Stimulated activated CD8-positive, alpha-beta memory T cell treated with anti-CD3 and anti-CD28 coated beads, Interleukin-15, amount 100 ng/mL, for 4 hours (primary cell): ENCODE data around the gene PPP1R16B.
"Not testable (repeated sequence)": the region's sequence is repeated elsewhere in the genome, so short reads cannot be mapped to it uniquely, and the experiment has no call there.

ENCODE experiments used
- DNase-seq, 2 donors: peaks; one replicate each; pipeline ENCODE4 v3.0.0-alpha.2; 2020; ENCODE audit warnings: low read depth in 2 of 2

The PPP1R16B gene

DNA sequence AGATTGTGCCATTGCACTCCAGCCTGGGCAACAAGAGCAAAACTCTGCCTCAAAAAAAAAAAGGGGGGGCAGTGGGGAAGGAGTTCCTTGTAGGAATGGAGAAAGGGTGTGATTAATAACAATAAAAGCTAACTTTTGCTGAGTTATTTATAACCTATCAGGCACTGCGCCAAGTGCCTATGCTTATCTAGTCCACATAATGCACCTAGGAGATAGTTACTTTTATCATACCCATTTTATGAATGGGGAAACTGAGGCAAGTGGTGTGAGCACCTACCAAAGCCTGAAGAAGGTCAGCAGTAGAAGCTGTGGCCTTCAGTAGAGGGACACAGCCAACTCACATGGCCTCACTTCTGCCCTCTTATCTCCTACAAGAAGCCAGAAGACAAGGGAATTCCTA is 13.6 kb upstream of the PPP1R16B start:
- no peak for DNase-seq

DNA sequence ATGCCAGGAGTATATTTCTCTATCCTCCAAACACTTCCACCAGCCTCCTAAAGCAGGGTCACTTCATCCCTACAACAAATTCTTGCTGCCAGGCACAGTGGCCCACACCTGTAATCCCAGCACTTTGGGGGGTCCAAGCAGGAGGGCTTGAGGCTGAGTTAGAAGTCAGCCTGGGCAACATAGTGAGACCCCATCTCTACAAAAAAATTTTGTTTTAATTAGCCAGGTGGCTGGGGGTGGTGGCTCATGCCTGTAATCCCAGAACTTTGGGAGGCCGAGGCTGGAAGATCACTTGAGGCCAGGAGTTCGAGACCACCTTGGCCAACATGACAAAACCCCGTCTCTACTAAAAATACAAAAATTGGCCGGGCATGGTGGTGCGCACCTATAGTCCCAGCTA is 11.4 kb upstream of the PPP1R16B start:
- not testable (repeated sequence) for DNase-seq

DNA sequence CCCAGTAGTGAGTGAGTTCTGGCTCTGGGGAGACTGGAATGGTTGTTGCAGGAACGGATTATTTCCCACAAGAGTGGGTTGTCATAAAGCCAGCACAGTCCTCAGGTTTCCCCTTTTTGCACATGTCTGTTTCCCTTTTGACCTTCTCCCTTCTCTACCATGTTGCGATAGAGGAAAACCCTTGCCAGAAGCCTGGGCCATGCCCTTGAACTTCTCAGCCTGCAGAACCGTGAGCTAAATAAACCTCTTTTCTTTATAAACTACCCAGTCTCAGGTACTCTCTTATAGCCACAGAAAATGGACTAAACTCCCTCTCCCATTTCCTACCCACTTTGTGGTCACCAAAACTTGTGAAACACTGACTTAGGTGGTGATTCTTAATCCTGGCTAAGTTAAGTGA is 7.2 kb upstream of the PPP1R16B start:
- no peak for DNase-seq

DNA sequence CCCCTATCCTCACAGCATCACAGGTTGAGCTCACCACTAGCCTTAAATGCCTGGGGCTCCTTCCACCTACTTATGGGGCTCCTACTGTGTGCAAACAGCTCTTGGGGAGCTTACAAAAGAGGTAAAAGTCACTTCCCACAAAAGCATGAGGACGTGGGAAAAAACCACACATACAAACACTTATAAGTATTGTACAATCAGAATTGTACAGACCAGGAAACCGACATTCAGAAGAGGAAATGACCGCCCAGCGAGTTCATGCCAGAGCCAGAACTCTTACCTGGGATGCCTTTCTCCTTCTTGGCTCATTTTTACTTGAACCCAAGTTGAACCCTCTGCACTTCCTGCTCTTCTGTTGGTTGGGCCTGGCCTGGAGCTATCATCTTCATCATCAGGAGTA is 6.3 kb upstream of the PPP1R16B start:
- no peak for DNase-seq

DNA sequence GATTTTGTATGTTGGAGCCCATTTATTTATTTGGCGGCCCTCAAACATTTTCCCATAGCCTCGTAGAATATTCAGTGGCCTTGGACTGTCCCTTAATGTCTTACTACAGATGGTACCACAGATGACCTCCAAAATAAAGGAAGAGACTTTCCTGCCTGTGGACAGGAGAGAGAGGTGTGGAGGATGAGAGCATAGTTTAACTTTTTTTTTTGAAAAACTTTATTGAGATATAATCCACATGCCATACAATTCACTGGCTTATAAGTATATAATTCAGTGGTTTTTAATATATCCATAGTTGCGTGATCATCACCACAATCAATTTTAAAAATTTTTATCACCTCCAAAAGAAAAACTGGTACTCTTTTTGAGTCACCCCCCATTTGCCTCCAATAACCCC is 4.6 kb upstream of the PPP1R16B start:
- no peak for DNase-seq

DNA sequence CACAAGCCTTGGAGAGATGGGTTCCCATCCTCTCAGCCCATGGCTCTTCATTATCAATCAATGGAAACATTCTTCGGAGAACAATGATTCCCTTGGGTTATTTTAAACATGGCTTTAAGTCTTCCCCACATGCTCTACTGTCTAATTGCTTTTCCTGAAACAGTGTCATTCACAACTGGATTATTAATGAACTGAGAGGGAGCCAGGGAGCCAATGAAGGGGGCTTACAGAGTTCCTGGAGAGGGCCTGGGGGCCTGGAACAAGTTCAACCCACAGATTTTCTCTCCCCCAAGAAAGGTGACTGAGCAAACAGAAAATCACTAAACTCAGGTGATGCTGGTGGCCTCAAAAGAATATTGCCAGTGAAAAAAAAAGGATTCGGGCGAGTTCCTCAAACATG is 1.3 kb upstream of the PPP1R16B start:
- no peak for DNase-seq

DNA sequence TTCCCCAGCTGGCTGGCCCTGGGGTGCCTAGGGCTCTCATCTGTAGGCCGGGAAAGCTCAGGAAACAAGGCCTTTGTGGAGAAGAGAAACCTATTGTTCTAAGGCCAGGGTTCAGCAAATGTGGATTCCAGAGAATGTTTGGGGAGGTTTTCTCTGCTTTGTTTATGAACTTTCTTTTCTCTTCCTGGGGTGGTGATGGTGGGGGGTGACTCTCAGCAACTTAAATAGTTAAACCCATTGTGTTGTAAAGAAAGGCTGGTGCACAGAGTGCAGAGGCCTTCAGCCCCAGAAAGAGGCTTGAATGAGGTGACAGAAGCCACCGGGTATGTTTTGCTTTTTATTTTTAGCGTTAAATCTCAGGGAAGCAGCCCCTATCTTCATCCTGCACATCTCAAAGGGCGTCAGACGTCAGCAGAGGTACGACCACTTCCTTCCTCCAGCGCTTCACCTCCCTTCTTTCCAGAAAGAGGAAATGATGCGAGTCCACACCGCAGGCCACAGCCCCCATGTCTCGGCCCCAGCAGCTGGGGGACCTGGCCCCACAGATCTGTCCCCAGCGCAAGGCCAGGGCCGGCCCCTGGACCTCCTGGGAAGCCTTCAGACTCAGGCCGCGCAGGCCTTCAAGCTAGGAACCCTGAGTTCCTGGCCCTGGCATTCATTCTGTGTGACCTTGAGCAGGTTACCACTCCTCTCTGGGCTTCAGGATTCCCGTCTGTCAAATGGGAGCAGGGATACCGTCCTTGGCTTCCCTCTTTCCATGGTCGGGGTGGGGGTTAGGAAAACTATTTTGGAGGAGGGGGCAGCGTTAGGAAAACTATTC is 605 bp upstream of the PPP1R16B start:
- DNase-seq: peak; percentile 56 to 59

DNA sequence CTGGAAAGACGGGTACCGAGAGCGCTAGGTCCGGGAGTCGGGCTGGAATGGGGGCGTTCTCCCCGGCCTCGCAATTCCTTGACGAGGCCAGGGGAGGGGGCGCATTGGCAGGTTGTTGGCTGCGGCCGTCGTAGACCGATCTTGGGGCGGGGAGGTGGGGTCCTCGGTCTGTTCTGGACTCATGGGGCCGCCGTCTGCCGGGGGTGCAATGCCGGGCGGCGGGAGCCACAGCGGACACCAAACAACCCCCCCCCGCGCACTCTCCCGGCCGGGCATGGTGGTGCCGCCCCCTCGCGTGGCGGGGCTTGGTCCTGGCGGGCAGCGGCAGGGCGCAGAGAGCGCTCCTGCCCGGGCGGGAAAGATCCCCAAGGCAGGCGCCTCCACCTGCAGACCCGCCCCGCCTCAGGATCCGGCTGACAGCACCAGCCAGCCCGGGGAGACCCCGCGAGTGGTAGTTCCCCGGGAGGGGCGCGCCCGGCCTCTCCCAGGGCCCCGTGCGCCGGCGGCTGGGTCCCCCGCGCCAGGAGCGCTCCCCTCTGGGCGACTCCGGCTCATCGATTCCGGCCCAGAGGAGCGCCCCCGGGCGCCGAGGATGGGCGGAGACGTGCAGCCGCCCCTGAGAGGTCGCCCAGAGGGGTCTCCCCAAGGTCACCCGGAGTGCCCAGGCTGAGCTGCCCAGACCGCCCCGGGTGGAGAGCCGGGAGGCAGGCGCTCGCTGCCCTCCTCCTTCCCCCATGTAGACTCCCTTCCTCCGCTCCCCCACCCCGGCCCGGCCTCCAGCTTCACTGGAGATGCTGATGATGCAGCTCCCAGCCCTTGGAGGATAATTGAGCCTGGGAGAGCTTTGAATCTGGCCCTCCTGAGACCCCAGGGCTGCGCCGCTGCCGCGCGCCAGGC is 709 bp downstream of the PPP1R16B start:
- peak in 1 of 2 donors; percentile 23 for DNase-seq

DNA sequence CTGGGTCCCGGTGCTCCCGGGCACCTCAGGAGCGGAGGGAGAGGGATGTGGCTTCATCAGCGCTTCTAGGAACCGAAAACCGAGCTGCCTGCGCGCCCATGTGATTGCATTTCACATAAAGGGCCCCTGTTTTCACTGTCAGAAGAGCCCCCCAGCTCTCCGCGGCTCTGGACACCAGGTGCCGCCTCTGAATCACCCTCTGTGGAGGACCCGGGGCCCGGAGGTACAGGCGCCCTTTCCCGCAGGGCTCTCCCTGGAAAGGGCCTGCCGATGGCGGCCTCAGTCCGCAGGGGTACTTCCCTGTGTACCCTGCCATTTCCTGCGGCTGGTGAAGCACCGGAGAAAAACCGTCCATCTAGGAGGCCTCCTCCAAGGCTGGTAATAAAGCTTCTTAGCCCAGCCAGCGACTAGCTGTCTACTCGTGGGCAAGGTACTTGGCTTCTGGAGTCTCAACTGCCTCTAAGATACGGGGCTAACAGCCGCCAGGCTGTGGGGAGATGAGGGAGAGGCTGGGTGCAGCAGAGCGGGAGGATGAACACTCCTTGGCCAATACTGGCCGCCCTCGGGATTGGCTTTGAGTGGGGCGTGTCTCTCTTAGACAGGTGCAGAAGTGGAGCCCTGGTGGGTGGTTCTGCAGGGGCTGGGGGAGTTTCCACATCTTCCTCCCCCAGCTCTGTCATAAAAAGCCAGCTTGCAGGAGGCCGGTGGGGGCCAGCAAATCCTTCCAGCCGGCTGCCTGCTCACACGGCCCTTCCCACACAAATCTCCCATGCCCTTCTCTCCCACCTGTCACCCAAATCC is 1.6 kb downstream of the PPP1R16B start:
- peak in 1 of 2 donors; percentile 21 for DNase-seq

DNA sequence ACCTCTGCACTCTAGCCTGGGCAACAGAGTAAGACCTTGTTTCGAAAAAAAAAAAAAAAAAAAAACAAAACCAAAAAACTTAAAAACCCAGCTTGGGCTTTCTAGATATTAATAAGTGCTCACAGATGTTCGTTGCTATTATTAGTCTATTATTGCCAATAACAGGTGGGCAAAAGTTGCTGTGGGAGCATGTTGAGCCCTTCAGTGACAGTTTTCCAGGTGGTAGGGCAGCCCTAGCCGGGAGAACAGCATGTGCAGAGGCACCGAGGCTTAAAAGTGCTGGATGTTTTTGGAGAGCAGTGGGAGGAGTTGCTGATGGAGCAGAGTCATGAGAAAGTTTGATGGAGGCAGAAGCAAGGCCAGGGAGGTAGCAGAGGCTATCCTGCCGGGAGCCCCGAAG is 4.4 kb downstream of the PPP1R16B start:
- DNase-seq: no peak

DNA sequence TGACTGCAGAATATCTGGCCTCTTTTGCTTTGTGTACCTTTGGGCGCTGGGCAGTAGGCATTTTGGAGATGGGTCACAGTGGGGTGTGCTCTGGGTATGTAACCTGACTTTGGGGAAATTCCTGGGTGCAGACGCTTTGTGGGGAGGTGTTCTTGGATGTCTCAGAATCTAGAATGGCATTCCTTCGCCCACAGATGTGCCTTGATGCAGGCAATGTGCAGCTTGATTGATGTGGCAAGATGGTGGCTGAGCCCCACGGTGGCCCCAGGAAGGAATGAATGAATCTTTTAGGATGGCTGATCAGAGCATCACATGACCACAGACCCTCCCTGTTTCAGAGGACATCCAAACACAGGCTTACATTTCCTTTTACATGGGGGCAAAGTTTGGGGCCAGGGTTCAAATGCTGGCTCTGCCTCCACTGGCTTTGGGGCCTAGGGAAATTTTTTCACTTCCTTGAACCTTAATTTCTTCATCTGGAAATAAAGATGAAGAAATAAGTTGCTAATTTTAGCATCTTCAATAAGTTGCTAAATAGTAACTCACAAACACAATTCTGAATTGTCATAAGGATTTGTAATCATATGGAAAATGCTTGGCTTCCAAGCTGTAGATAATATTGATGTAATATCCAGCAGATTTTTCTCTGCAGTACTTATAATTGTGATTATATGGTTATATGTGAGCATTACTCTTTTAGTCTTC is 5.6 kb downstream of the PPP1R16B start:
- DNase-seq: no peak

DNA sequence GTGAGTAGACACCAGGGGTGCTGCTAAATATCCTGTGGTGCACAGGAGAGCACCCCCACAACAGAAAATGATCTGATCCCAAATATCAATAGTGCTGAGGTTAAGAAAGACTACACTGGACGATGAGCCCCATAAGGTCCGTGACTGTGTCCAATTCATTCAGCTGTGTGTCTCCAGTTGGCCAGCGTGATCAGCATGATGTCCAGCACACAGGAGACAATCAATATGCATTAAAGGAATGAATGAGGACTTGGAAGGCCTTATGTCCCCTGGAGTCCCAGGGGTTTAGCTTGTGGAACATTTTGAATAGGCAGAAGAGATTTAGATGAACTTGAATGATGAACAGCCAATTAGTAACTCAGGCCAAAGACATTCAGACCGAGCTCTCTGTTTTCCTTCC is 6.3 kb downstream of the PPP1R16B start:
- no peak for DNase-seq

DNA sequence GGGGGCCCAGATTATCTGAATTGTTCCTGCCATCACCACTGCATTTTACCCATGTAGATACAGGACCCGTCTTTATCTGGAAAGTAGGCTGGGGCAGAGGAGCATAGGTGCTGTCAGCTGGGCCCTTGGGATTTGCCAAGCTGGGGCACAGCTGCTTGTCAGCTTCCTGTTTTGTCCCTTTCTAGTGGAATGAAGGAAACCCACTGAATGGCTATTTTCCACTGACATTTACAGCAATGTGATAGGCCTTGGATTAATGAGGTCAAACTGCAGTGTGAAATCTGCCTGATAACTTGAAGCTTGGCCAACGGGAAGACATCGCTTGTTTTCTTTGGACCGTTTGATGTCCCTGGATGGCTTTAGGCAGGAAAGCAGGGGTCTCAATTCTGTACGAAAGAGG is 6.7 kb downstream of the PPP1R16B start:
- no peak for DNase-seq

DNA sequence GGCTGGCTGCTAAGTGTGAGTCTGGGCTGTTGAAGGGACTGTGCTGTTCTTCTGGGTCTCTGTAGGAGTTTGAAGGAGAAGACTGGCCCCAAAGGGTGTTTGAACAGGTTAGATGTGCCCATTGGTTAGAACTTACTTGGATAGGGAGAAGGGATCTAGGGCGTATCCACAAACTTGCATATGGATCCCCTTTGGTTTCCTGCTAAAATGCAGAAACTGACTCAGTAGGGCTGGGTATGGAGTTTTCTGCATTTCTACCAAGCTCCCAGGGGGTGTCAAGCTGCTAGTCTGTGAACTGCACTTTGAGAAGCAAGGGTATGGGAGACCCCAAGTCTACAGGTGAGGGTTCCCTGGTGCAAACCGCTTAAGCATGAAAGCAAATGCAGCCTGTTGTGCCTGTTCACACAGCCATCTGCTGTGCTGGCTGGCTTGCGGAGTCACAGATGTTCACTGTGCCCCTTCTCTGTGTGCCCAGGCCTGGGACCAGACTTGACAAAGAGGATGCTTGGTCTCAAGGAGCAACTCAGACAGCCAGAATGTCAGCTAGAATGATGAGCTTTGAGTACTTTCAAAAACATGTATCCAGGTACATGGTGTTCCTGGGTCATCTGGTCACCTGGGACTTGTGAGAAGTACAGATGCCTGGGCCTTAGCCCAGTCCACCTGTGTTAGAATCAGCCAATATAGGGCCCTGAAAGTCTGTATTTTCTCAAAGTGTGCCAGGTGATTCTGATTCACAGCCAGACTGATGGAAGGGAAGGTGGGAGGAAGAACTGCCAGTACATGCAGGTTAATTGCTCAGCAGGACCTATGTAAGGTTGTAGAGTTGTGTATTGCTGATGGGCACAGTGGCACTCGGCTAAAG is 7.4 kb downstream of the PPP1R16B start:
- DNase-seq: no peak

DNA sequence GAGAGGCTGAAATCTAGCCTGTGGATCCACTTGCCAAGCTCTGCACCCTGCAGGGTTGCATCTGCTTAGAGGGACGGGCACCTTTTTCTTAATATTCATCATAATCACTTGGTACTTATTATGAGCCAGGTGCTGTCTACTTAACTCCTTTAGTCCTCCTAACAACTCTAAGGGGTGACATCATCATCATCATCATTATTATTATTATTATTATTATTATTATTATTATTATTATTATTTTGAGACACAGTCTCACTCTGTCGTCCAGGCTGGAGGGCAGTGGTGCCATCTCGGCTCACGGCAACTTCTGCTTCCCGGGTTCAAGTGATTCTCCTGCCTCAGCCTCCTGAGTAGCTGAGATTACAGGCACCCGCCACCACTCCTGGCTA is 8.1 kb downstream of the PPP1R16B start:
- not testable (repeated sequence) for DNase-seq

DNA sequence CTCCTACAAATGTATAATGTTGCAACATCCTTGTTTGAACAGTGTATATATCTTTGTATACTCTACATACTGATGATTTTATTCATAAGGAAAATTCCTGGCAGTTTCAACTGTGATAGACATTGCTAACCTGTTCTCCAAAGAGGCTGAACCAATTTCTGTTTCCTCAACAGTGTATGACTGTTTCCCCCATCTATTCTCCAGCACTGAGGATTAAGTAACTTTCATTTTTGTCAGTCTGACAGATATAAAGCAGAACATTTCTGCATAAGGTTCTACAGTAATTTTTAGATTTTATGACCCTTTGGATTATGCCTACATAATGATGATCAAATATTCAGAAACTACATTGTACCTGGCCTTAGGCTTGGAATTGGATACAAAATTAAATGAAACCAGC is 9.9 kb downstream of the PPP1R16B start:
- DNase-seq: no peak

DNA sequence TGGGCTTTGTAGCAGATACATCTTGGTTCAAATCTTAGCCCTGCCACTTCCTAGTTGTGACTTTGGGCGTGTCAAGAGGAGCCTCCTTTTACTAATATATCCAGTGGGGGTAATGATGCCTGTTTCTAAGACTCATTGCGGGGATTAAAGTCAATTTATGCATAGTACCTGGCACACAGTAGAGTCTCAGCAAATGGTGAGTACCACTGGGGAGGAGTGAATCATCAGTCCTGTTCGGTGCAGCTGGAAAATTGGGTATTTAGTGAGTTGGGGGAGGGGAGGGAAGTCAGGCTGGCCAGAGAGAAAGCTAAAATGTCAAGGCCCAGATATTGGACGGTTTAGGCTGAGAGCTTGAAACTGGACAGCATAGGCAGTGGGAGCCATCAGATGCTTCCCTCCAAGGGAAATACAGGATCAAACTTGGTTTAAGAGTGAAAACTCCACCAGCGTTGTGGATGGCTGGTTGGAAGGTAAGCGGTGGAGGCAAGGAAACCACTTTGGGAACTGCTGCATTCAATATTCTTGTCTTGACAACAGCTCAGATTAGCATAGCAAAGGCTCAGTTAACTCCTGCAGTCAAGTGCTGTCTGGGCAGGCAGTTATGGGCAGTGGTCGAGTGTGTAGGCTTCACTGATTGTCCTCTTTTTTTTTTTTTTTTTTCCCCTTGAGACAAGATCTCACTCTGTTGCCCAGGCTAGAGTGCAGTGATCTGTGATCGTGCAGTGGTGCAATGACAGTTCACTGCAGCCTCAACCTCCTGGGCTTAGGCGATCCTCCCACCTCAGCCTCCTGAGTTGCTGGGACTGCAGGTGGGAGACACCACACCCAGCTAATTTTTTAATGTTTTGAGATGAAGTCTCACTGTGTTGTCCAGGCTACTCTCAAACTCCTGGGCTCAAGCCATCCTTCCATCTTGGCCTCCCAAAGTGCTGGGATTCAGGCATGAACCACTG is 12.9 kb downstream of the PPP1R16B start:
- no peak for DNase-seq

DNA sequence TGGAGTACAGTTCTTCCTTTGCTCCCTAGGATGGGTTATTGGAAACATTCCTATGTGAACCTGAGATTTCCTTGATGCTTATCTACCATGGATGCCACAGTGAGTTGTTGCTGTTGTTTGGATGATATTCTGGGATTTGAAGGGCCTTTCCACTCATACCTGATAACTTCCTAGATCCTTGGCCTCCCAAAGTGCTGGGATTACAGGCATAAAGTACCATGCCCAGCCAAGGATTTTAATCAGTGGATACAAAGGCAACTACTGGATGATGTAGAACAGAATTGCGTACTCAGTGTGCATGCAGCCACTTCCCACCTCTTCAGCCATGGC is 20.0 kb downstream of the PPP1R16B start:
- no peak for DNase-seq

DNA sequence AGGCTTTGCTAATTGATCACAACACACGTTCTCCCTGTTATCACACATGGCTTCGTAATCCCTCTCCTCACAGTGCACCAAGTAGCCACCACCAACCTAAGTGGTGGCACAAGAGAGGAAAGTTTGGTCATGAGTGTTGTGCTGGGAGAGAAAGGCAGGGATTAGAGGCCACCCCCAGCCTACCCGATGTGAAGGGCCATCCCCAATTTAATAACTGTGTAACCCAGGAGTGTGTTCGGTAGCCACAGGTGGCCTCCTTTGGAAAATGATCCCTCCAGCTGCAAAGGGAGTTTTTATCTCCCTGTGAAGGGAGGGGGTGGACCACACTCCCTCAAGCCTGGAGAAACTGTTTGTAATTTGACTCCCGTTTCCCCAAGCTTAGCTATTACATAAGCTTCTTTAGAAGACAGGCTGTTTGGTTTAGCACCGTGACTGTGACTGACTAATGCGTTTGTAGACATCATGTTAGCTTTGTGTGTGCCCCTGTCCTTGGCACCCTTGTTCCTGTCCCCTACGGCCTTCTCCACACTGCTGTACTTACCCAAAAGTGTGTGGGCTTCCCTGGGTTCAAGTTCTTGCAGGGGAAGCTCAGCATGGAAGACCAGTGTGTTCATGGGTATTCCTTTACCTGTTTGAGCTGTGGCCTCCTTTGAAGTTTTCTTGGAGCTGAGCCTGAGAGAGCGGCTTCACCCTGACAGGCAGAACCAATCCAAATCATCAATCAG is 20.6 kb downstream of the PPP1R16B start:
- DNase-seq: no peak
